Smooth muscle cell (in vitro differentiated cells): ENCODE measurements around the gene SLC35G6. TPM values are rescaled to one million over a fixed set of nuclear protein-coding genes. Genes with fewer than 3 reads are reported as not detected.

Experiments
- DNase-seq: peaks from one replicate; lab custom pipeline; 2025; ENCODE audit not compliant: unreplicated experiment; lab: John Stamatoyannopoulos, UW
- H2AFZ ChIP-seq: fragments of 200-600 bp; sonication (generic); 2 replicates; pipeline ENCODE4 v1.6.0; 2016; ENCODE audit warnings: antibody characterized with exemption, low read depth, mild to moderate bottlenecking
- H3F3A ChIP-seq: fragments of 200-600 bp; sonication (generic); 2 replicates; pipeline ENCODE4 v1.6.0; 2017; ENCODE audit warnings: antibody characterized with exemption, low read depth
- H3K27ac ChIP-seq: fragments of 200-600 bp; sonication (generic); 2 replicates; pipeline ENCODE4 v1.5.1; 2016; ENCODE audit warnings: low read depth, mild to moderate bottlenecking
- H3K27me3 ChIP-seq: fragments of 200-600 bp; sonication (generic); 2 replicates; pipeline ENCODE4 v1.6.1; 2016; ENCODE audit warnings: low read depth, mild to moderate bottlenecking
- H3K36me3 ChIP-seq: fragments of 200-600 bp; sonication (generic); 2 replicates; pipeline ENCODE4 v1.5.1; 2016; ENCODE audit warnings: low read depth
- H3K4me1 ChIP-seq: fragments of 200-600 bp; sonication (generic); 2 replicates; pipeline ENCODE4 v1.5.1; 2016; ENCODE audit warnings: low read depth
- H3K4me2 ChIP-seq: fragments of 200-600 bp; sonication (generic); 2 replicates; pipeline ENCODE4 v1.6.0; 2016; ENCODE audit warnings: mild to moderate bottlenecking
- H3K4me3 ChIP-seq: fragments of 200-600 bp; sonication (generic); 2 replicates; pipeline ENCODE4 v1.5.1; 2016; ENCODE audit warnings: mild to moderate bottlenecking
- H3K79me2 ChIP-seq: fragments of 200-600 bp; sonication (generic); 2 replicates; pipeline ENCODE4 v1.6.0; 2016; ENCODE audit warnings: low read depth, mild to moderate bottlenecking
- H3K9ac ChIP-seq: fragments of 200-600 bp; sonication (generic); 2 replicates; pipeline ENCODE4 v1.6.0; 2016; ENCODE audit warnings: low read depth
- H3K9me3 ChIP-seq: fragments of 200-600 bp; sonication (generic); replicated peaks from 2 replicates; pipeline ENCODE4 v1.5.1; 2016; ENCODE audit warnings: low read depth
- H4K20me1 ChIP-seq: fragments of 200-600 bp; sonication (generic); 2 replicates; pipeline ENCODE4 v1.6.0; 2016; ENCODE audit warnings: low read depth
- WGBS: methylation state at CpG from one replicate; pipeline ENCODE4 v1.1.7; 2016; ENCODE audit warnings: low lambda C conversion rate; 5-methylcytosine and 5-hydroxymethylcytosine counted together
- polyA plus RNA-seq: library from polyadenylated mRNA; unstranded; fragments of >200 nt; fragmentation: Nextera tagmentation; extraction: Ambion mirVana; gene quantifications from 2 replicates; pipeline ENCODE4 v1.2.1, GENCODE V29; 2016
- total RNA-seq: library from RNA; depleted of rRNA; stranded (reverse); fragments of >200 nt; gene quantifications from 2 replicates; pipeline ENCODE4 v1.2.3, GENCODE V29; 2014
- TF ChIP-seq, protein P1 (sequence below): fragments of 200-600 bp; sonication (generic); IDR thresholded peaks from 2 replicates; pipeline ENCODE4 v1.5.1; 2017; ENCODE audit warnings: borderline replicate concordance, mild to moderate bottlenecking, antibody characterized with exemption; ENCODE audit not compliant: insufficient read depth, poor library complexity, severe bottlenecking

Gene SLC35G6
- total and polyA plus RNA-seq, 2 experiments from 2014 or later = not detected

DNA sequence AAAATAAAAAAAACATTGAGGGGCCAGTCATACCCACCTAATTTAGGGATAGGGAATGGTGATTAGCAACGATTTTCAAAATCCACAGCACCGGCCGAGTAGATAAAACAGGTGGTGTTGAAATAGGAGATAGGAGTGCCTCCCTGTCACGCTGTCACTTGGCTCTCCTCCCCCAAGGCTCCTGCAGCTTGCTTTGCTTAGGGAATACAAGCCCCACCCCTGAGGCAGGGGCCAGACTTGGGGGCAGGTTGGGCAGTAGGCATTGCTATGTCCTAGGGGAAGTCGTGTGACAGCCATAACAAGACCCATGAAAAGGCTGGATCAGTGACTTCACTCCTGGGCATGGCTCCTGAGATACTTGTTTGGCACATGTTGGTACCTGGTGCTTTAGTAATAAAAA, 28.7 kb downstream of the SLC35G6 start:
- no peak for DNase-seq
- Histone ChIP-seq H3F3A (no peaks in the 10 kb centered on the region), H3K4me3 (no peak overlapping the region), H3K27me3 (no peaks in the 10 kb centered on the region), H3K9ac (no peak overlapping the region), H3K4me2 (no peak overlapping the region), H3K36me3 (peaks cover 25% of the 10 kb centered on the region), H3K79me2 (no peaks in the 10 kb centered on the region), H3K9me3 (no peaks in the 10 kb centered on the region), H4K20me1 (peaks cover 12% of the 10 kb centered on the region), H2AFZ (no peak overlapping the region), H3K4me1 (no peaks in the 10 kb centered on the region), H3K27ac (no peak overlapping the region)
- WGBS = 95% methylated on average over 5 of the region's 5 CpGs
- TF ChIP-seq, protein P1, sequence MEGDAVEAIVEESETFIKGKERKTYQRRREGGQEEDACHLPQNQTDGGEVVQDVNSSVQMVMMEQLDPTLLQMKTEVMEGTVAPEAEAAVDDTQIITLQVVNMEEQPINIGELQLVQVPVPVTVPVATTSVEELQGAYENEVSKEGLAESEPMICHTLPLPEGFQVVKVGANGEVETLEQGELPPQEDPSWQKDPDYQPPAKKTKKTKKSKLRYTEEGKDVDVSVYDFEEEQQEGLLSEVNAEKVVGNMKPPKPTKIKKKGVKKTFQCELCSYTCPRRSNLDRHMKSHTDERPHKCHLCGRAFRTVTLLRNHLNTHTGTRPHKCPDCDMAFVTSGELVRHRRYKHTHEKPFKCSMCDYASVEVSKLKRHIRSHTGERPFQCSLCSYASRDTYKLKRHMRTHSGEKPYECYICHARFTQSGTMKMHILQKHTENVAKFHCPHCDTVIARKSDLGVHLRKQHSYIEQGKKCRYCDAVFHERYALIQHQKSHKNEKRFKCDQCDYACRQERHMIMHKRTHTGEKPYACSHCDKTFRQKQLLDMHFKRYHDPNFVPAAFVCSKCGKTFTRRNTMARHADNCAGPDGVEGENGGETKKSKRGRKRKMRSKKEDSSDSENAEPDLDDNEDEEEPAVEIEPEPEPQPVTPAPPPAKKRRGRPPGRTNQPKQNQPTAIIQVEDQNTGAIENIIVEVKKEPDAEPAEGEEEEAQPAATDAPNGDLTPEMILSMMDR = no peak

DNA sequence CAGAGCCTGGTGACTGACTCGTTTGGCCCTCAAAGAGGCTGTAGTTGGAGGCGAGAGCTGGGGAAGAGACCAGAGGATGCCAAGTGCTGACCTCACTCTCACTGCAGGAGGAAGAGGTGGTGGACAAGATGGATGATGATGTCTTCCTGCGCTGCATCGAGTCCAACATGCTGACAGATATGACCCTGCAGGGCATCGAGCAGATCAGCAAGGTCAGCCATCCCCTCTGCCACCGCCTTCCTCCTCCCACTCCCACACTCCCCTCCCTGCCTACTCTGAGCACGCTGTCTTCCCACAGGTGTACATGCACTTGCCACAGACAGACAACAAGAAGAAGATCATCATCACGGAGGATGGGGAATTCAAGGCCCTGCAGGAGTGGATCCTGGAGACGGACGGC, 29.9 kb downstream of the SLC35G6 start:
- no peak for DNase-seq
- no peaks in the 10 kb centered on the region for H3K79me2 ChIP-seq
- 94% methylated on average over 10 of the region's 10 CpGs for WGBS
- H3K9ac ChIP-seq = no peak overlapping the region
- no peaks in the 10 kb centered on the region for H3K27me3 ChIP-seq
- peaks cover 7% of the 10 kb centered on the region for H4K20me1 ChIP-seq
- H3K4me1 ChIP-seq = no peaks in the 10 kb centered on the region
- no peak overlapping the region for H3K4me3 ChIP-seq
- no peak overlapping the region for H3K4me2 ChIP-seq
- peaks cover 25% of the 10 kb centered on the region for H3K36me3 ChIP-seq
- H2AFZ ChIP-seq = no peak overlapping the region
- no peaks in the 10 kb centered on the region for H3K9me3 ChIP-seq
- no peaks in the 10 kb centered on the region for H3F3A ChIP-seq
- H3K27ac ChIP-seq = no peak overlapping the region
- TF ChIP-seq, protein P1 = no peak

DNA sequence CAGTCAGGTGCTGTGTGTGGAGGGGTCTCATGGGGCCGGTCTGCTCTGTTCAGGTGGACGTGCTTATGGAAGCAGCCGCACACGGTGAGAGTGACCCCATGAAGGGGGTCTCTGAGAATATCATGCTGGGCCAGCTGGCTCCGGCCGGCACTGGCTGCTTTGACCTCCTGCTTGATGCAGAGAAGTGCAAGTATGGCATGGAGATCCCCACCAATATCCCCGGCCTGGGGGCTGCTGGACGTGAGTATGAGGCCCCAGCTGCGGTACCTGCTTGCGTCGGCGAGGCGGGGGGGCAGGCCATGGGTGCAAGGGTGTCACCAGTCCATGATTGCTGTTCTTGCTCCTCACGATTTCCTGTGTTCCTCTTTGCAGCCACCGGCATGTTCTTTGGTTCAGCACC, 30.9 kb downstream of the SLC35G6 start:
- no peak for DNase-seq
- peaks cover 19% of the 10 kb centered on the region for H3K36me3 ChIP-seq
- H3K9me3 ChIP-seq = no peaks in the 10 kb centered on the region
- no peak overlapping the region for H3K4me2 ChIP-seq
- no peaks in the 10 kb centered on the region for H3K79me2 ChIP-seq
- no peaks in the 10 kb centered on the region for H3K27me3 ChIP-seq
- H2AFZ ChIP-seq = no peak overlapping the region
- peaks cover 4% of the 10 kb centered on the region for H4K20me1 ChIP-seq
- no peaks in the 10 kb centered on the region for H3K4me1 ChIP-seq
- H3K27ac ChIP-seq = no peak overlapping the region
- no peak overlapping the region for H3K4me3 ChIP-seq
- H3K9ac ChIP-seq = no peak overlapping the region
- 96% methylated on average over 15 of the region's 15 CpGs for WGBS
- H3F3A ChIP-seq = no peaks in the 10 kb centered on the region
- TF ChIP-seq, protein P1 = no peak

DNA sequence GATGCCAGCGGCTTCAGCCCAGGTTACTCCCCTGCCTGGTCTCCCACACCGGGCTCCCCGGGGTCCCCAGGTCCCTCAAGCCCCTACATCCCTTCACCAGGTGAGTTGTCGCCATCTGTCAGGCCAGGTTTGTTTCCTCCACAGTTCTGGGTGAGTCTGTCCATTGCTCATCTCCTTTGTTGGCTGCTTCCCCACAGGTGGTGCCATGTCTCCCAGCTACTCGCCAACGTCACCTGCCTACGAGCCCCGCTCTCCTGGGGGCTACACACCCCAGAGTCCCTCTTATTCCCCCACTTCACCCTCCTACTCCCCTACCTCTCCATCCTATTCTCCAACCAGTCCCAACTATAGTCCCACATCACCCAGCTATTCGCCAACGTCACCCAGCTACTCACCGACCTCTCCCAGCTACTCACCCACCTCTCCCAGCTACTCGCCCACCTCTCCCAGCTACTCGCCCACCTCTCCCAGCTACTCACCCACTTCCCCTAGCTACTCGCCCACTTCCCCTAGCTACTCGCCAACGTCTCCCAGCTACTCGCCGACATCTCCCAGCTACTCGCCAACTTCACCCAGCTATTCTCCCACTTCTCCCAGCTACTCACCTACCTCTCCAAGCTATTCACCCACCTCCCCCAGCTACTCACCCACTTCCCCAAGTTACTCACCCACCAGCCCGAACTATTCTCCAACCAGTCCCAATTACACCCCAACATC, 31.7 kb downstream of the SLC35G6 start:
- 95% methylated on average over 20 of the region's 20 CpGs for WGBS

More for the DNA sequence above, 31.7 kb downstream of the SLC35G6 start:
- TF ChIP-seq, protein P1 = no peak
- Histone ChIP-seq H2AFZ (no peak overlapping the region), H3K4me2 (no peak overlapping the region), H4K20me1 (no peaks in the 10 kb centered on the region), H3K9me3 (no peaks in the 10 kb centered on the region), H3K36me3 (peaks cover 10% of the 10 kb centered on the region), H3K27ac (no peak overlapping the region), H3K9ac (no peak overlapping the region), H3K27me3 (no peaks in the 10 kb centered on the region), H3K4me1 (no peaks in the 10 kb centered on the region), H3K79me2 (no peaks in the 10 kb centered on the region), H3K4me3 (no peak overlapping the region), H3F3A (no peaks in the 10 kb centered on the region)
- DNase-seq = no peak
